H1 (cell line): ENCODE results near the gene MYF5. TPM values are rescaled to one million over a fixed set of nuclear protein-coding genes. Genes with fewer than 3 reads are reported as not detected.

Experiments used
- CTCF ChIA-PET: fragments of 300-600 bp; sonication (Branson Sonifier 250); formaldehyde crosslinking; loops from one replicate; lab custom pipeline; 2021; ENCODE audit not compliant: partially characterized antibody; lab: Charles Lee
- POLR2A ChIA-PET: fragments of 300-600 bp; sonication (Branson Sonifier 250); formaldehyde crosslinking; loops from one replicate; lab custom pipeline; 2021; ENCODE audit warnings: inconsistent platforms; ENCODE audit not compliant: partially characterized antibody; lab: Charles Lee
- DNase-seq, 2 experiments: peaks; one replicate each; pipeline versions ENCODE4 v3.0.0 to v3.0.0-alpha.2; 2010 to 2022; ENCODE audit warnings: low spot score in 2 of 2, low read depth in 1 of 2, mixed read lengths in 1 of 2
- FAIRE-seq: peaks from 2 replicates; lab custom pipeline; 2011; peaks lifted over from hg19 to GRCh38; lab: Jason Lieb, UNC
- H2AFZ ChIP-seq: 2 replicates; pipeline ENCODE4 v1.8.1; 2012; ENCODE audit warnings: low read length, inconsistent platforms
- H2AK5ac ChIP-seq: 2 replicates; pipeline ENCODE4 v1.6.1; 2013; ENCODE audit warnings: low read depth, low read length
- H2BK120ac ChIP-seq: replicated peaks from 2 replicates; pipeline ENCODE3; 2013; ENCODE audit warnings: low read depth, low read length, inconsistent platforms
- H2BK12ac ChIP-seq: 2 replicates; pipeline ENCODE4 v1.6.1; 2013; ENCODE audit warnings: low read depth, low read length
- H2BK15ac ChIP-seq: 2 replicates; pipeline ENCODE4 v1.6.1; 2013; ENCODE audit warnings: low read length
- H2BK20ac ChIP-seq: 2 replicates; pipeline ENCODE4 v1.6.1; 2013; ENCODE audit warnings: low read length
- H2BK5ac ChIP-seq: 2 replicates; pipeline ENCODE4 v1.6.1; 2013; ENCODE audit warnings: low read depth, low read length
- H3K14ac ChIP-seq: 2 replicates; pipeline ENCODE4 v1.6.1; 2013; ENCODE audit warnings: inconsistent platforms; ENCODE audit not compliant: insufficient read length
- H3K18ac ChIP-seq: 2 replicates; pipeline ENCODE4 v1.6.1; 2013; ENCODE audit warnings: low read length; ENCODE audit errors: extremely low read depth
- H3K23ac ChIP-seq: 2 replicates; pipeline ENCODE4 v1.6.1; 2013; ENCODE audit warnings: inconsistent platforms; ENCODE audit not compliant: insufficient read length
- H3K23me2 ChIP-seq: 2 replicates; pipeline ENCODE4 v1.6.1; 2013; ENCODE audit warnings: low read depth, low read length
- H3K27ac ChIP-seq: 2 replicates; pipeline ENCODE4 v1.6.1; 2011; ENCODE audit warnings: low read depth, low read length, inconsistent platforms
- H3K27me3 ChIP-seq, 4 experiments: replicated peaks in 1 of 4; 1 replicate in 1 of 4; 2 replicates in 3 of 4; pipeline versions ENCODE4 v1.6.1 to v1.8.1; 2011 to 2013; ENCODE audit warnings: low read length in 3 of 4, mild to moderate bottlenecking in 3 of 4, inconsistent platforms in 2 of 4, mixed read lengths in 2 of 4, moderate library complexity in 1 of 4; ENCODE audit not compliant: control insufficient read depth in 3 of 4, insufficient read depth in 3 of 4; ENCODE audit errors: extremely low read depth in 1 of 4
- H3K36me3 ChIP-seq, 4 experiments: 2 replicates each; pipeline versions ENCODE4 v1.6.1 to v1.8.1; 2011 to 2013; ENCODE audit warnings: mild to moderate bottlenecking in 4 of 4, low read length in 3 of 4, moderate library complexity in 2 of 4, control low read depth in 1 of 4, inconsistent platforms in 1 of 4; ENCODE audit not compliant: insufficient read depth in 4 of 4, control insufficient read depth in 2 of 4
- H3K4ac ChIP-seq: replicated peaks from 2 replicates; pipeline ENCODE3; 2013; ENCODE audit warnings: low read length, low read depth, mixed read lengths, inconsistent platforms; ENCODE audit not compliant: insufficient read length
- H3K4me1 ChIP-seq, 4 experiments: replicated peaks in 1 of 4; 1 replicate in 1 of 4; 2 replicates in 3 of 4; pipeline versions ENCODE4 v1.6.1 to v1.8.1; 2011 to 2013; ENCODE audit warnings: low read length in 3 of 4, inconsistent platforms in 2 of 4, mixed read lengths in 1 of 4; ENCODE audit not compliant: insufficient read depth in 4 of 4, control insufficient read depth in 3 of 4
- H3K4me2 ChIP-seq, 2 experiments: 2 replicates each; pipeline versions ENCODE4 v1.6.1 to v1.8.1; 2011 to 2013; ENCODE audit warnings: low read depth in 2 of 2, low read length in 2 of 2, control low read depth in 1 of 2, inconsistent platforms in 1 of 2, mild to moderate bottlenecking in 1 of 2; ENCODE audit not compliant: insufficient read depth in 1 of 2
- H3K4me3 ChIP-seq, 4 experiments: fragments of 200-600, 300-600 bp in 1 of 4; sonication (generic), shearing (Covaris generic), sonication (Bioruptor Twin) in 1 of 4; 2 replicates each; pipeline versions ENCODE4 v1.5.1 to v1.8.1; 2011 to 2016; ENCODE audit warnings: low read length in 4 of 4, low read depth in 3 of 4, control low read depth in 2 of 4, inconsistent platforms in 2 of 4, mild to moderate bottlenecking in 2 of 4, mixed read lengths in 1 of 4, moderate library complexity in 1 of 4; ENCODE audit not compliant: insufficient read depth in 2 of 4; ENCODE audit errors: extremely low read depth in 1 of 4
- H3K56ac ChIP-seq: replicated peaks from 2 replicates; pipeline ENCODE3; 2013; ENCODE audit warnings: low read depth, mild to moderate bottlenecking, mixed read lengths, low read length, inconsistent platforms; ENCODE audit not compliant: insufficient read length
- H3K79me1 ChIP-seq: 2 replicates; pipeline ENCODE4 v1.6.1; 2013; ENCODE audit warnings: low read depth, low read length, control low read depth
- H3K79me2 ChIP-seq, 2 experiments: 2 replicates each; pipeline versions ENCODE4 v1.6.1 to v1.8.1; 2012 to 2013; ENCODE audit warnings: low read length in 2 of 2, mild to moderate bottlenecking in 2 of 2, inconsistent platforms in 1 of 2; ENCODE audit not compliant: insufficient read depth in 2 of 2, control insufficient read depth in 1 of 2
- H3K9ac ChIP-seq, 4 experiments: replicated peaks in 1 of 4; 1 replicate in 1 of 4; 2 replicates in 3 of 4; pipeline versions ENCODE4 v1.6.1 to v1.8.1; 2011 to 2013; ENCODE audit warnings: low read depth in 3 of 4, low read length in 3 of 4, control low read depth in 2 of 4, mild to moderate bottlenecking in 2 of 4, moderate library complexity in 2 of 4, inconsistent platforms in 1 of 4; ENCODE audit errors: extremely low read depth in 1 of 4
- H3K9me3 ChIP-seq, 2 experiments: 2 replicates each; pipeline versions ENCODE4 v1.6.1 to v1.8.1; 2012 to 2013; ENCODE audit warnings: mild to moderate bottlenecking in 2 of 2, moderate library complexity in 2 of 2, control low read depth in 1 of 2, inconsistent platforms in 1 of 2, low read depth in 1 of 2, low read length in 1 of 2, mixed read lengths in 1 of 2; ENCODE audit not compliant: insufficient read depth in 2 of 2
- H4K20me1 ChIP-seq, 2 experiments: replicated peaks in 1 of 2; 2 replicates each; pipeline versions ENCODE3 to v1.8.1; 2011 to 2013; ENCODE audit warnings: inconsistent platforms in 2 of 2, low read length in 2 of 2, mild to moderate bottlenecking in 1 of 2; ENCODE audit not compliant: insufficient read depth in 2 of 2, control insufficient read depth in 1 of 2
- H4K5ac ChIP-seq: 2 replicates; pipeline ENCODE4 v1.6.1; 2013; ENCODE audit warnings: low read length, low read depth, mixed read lengths, inconsistent platforms; ENCODE audit not compliant: insufficient read length
- H4K8ac ChIP-seq: 2 replicates; pipeline ENCODE4 v1.8.0; 2013; ENCODE audit warnings: mild to moderate bottlenecking, moderate library complexity, low read length, inconsistent platforms; ENCODE audit not compliant: insufficient read depth; ENCODE audit errors: extremely low read depth
- H4K91ac ChIP-seq: replicated peaks from 2 replicates; pipeline ENCODE3; 2013; ENCODE audit warnings: low read length, mixed read lengths, inconsistent platforms; ENCODE audit not compliant: insufficient read length
- BRCA1 ChIP-seq: IDR thresholded peaks from 2 replicates; pipeline ENCODE4 v1.6.1; 2012; ENCODE audit warnings: low read depth, low read length, improper control_type of control experiment
- HDAC2 ChIP-seq, 2 experiments: fragments of 300-600 bp in 1 of 2; sonication (generic) in 1 of 2; IDR thresholded peaks; 2 replicates each; pipeline ENCODE4 v1.6.1; 2011 to 2012; ENCODE audit warnings: low read depth in 2 of 2, low read length in 2 of 2, mild to moderate bottlenecking in 2 of 2, moderate library complexity in 2 of 2, borderline replicate concordance in 1 of 2, inconsistent platforms in 1 of 2
- NRF1 ChIP-seq: IDR thresholded peaks from 2 replicates; pipeline ENCODE4 v1.6.1; 2011; ENCODE audit warnings: mild to moderate bottlenecking, low read depth, low read length, improper control_type of control experiment
- RAD21 ChIP-seq, 2 experiments: IDR thresholded peaks in 1 of 2; conservative IDR thresholded peaks in 1 of 2; 2 replicates each; pipeline ENCODE4 v1.6.1; 2011; ENCODE audit warnings: low read depth in 2 of 2, low read length in 2 of 2, improper control_type of control experiment in 1 of 2, inconsistent platforms in 1 of 2, mild to moderate bottlenecking in 1 of 2, moderate library complexity in 1 of 2
- SP2 ChIP-seq: IDR thresholded peaks from 2 replicates; pipeline ENCODE4 v1.6.1; 2012; ENCODE audit warnings: mild to moderate bottlenecking, low read length, inconsistent platforms
- TAF1 ChIP-seq: IDR thresholded peaks from 2 replicates; pipeline ENCODE4 v1.6.1; 2011; ENCODE audit warnings: mild to moderate bottlenecking, low read depth, low read length
- TBP ChIP-seq: IDR thresholded peaks from 2 replicates; pipeline ENCODE4 v1.6.1; 2011; ENCODE audit warnings: low read depth, low read length, improper control_type of control experiment
- polyA plus RNA-seq, 7 experiments: library from polyadenylated mRNA; depleted of rRNA in 3 of 7; stranded (reverse) in 5 of 7; unstranded in 2 of 7; fragments of >200 nt in 5 of 7; fragments of 200-250 nt in 2 of 7; gene quantifications; 1 replicate in 5 of 7; 2 replicates in 1 of 7; 4 replicates in 1 of 7; pipeline versions ENCODE4 v1.2.1 to v1.2.3, GENCODE V29; 2011 to 2013; ENCODE audit warnings: missing spikeins in 2 of 7, mixed read lengths in 2 of 7
- total RNA-seq: library from RNA; stranded (reverse); fragmentation: NEBNext Ultra II Directional; extraction: Animal tissue kit (Norgen Biotek cat#: 25700); gene quantifications from 2 replicates; pipeline ENCODE4 v1.2.1, GENCODE V29; 2021

The MYF5 gene
- total and polyA plus RNA-seq, 2 of the 8 experiments (the other 6 are each of a cell fraction or from before 2014, with no cell fraction given): 0.09 TPM; not detected in 1

DNA sequence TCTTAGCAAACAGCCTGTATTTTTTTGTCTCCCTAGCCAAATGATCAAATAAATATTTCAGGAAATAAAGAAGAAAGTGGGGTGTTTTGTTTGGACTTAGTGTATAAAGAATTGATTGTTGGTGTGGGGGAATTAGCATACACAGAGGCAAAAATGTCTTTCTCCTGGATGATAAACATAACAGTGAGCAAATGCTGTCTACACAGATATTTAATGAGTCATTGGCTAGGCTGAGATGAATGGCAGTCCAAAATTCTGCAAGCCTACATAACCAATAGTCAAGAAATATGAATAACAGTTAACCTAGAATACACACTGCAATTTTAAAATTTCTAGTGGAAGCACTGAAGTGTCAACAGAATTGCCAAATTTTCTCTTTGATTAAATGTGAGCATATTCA, 35.8 kb downstream of the MYF5 start:
- Histone ChIP-seq H3K4me1 (no peaks in the 10 kb centered on the region), H2BK12ac (no peak overlapping the region), H3K56ac (no peak overlapping the region), H3K14ac (no peak overlapping the region), H3K4me3 (no peak overlapping the region), H3K27ac (no peak overlapping the region), H3K9ac (no peak overlapping the region), H2BK20ac (no peak overlapping the region), H3K18ac (no peak overlapping the region)
- no peak for TF ChIP-seq SP2
- TF ChIP-seq BRCA1: no peak
- TF ChIP-seq HDAC2 (IDR thresholded peaks at IDR 0.05; ENCODE audit: borderline replicate concordance in 1 of 2, low read depth in 2 of 2, low read length in 2 of 2): no peak
- no peak for TF ChIP-seq NRF1
- no peak for TF ChIP-seq TAF1
- no peak for TF ChIP-seq RAD21 (IDR thresholded peaks at IDR 0.05 in 1 of 2, conservative IDR thresholded peaks at IDR 0.05 in 1 of 2; ENCODE audit: low read depth in 2 of 2, low read length in 2 of 2)
- TF ChIP-seq TBP: no peak
- TF ChIP-seq, all 59 proteins: peak for 0
- no peak for FAIRE-seq
- Histone ChIP-seq H2AFZ (no peak overlapping the region), H4K5ac (no peak overlapping the region), H3K4me2 (no peak overlapping the region), H3K9me3 (no peaks in the 10 kb centered on the region), H2BK15ac (no peak overlapping the region), H2BK5ac (no peak overlapping the region), H3K79me1 (no peaks in the 10 kb centered on the region), H3K27me3 (no peaks in the 10 kb centered on the region), H2BK120ac (no peak overlapping the region), H4K91ac (no peak overlapping the region), H2AK5ac (no peak overlapping the region), H4K8ac (no peak overlapping the region), H3K4ac (no peak overlapping the region), H3K79me2 (no peaks in the 10 kb centered on the region), H3K36me3 (no peaks in the 10 kb centered on the region), H3K23ac (no peak overlapping the region), H4K20me1 (peaks cover 0 to 2% of the 10 kb centered on the region in 2 experiments), H3K23me2 (no peaks in the 10 kb centered on the region)
- ChIA-PET CTCF (interaction anchor here (1.1 to 1.5 kb wide), 2 partner anchors 10 to 12 kb away, joined by 3 read pairs; no protein-coding TSS in a partner anchor), POLR2A (no interaction called here)
- DNase-seq: no peak
